GM21717 (cell line): Measurements from ENCODE around the gene ARHGAP32.
"Not testable (repeated sequence)": the region's sequence is repeated elsewhere in the genome, so short reads cannot be mapped to it uniquely, and the experiment has no call there.

ENCODE experiments used
- ATAC-seq: cut with Tn5 transposase; IDR thresholded peaks from one replicate; pipeline ENCODE4 v1.9.1; 2021; ENCODE audit warnings: mild to moderate bottlenecking, moderate library complexity; ENCODE audit not compliant: unreplicated experiment

The ARHGAP32 gene

GRCh38 chr11:128937480-128937879 lies 254.6 kb downstream of the ARHGAP32 start:
- ATAC-seq: no peak

GRCh38 chr11:128936606-128937251 lies 255.4 kb downstream of the ARHGAP32 start:
- no peak for ATAC-seq

GRCh38 chr11:128934926-128935325 lies 257.2 kb downstream of the ARHGAP32 start:
- ATAC-seq: no peak

- ATAC-seq: no peak
Measured at GRCh38 chr11:128934351-128934750, 257.8 kb downstream of the ARHGAP32 start.

GRCh38 chr11:128933481-128934178 lies 258.5 kb downstream of the ARHGAP32 start:
- ATAC-seq: no peak

- no peak for ATAC-seq
Measured at GRCh38 chr11:128931668-128932067, 260.5 kb downstream of the ARHGAP32 start.

- no peak for ATAC-seq
Measured at GRCh38 chr11:128931066-128931465, 261.1 kb downstream of the ARHGAP32 start.

GRCh38 chr11:128929991-128930390 lies 262.1 kb downstream of the ARHGAP32 start:
- ATAC-seq: no peak

GRCh38 chr11:128929468-128929867 lies 262.7 kb downstream of the ARHGAP32 start:
- ATAC-seq: no peak

GRCh38 chr11:128928400-128928799 lies 263.7 kb downstream of the ARHGAP32 start:
- peak; percentile 98 for ATAC-seq

GRCh38 chr11:128927683-128928336 lies 264.3 kb downstream of the ARHGAP32 start:
- no peak for ATAC-seq

GRCh38 chr11:128927108-128927461 lies 265.0 kb downstream of the ARHGAP32 start:
- no peak for ATAC-seq

GRCh38 chr11:128926437-128927107 lies 265.6 kb downstream of the ARHGAP32 start:
- no peak for ATAC-seq

GRCh38 chr11:128926000-128926399 lies 266.1 kb downstream of the ARHGAP32 start:
- ATAC-seq: no peak

- ATAC-seq: no peak
Measured at GRCh38 chr11:128925250-128925600, 266.9 kb downstream of the ARHGAP32 start.

GRCh38 chr11:128924510-128925249 lies 267.4 kb downstream of the ARHGAP32 start:
- ATAC-seq: no peak

- ATAC-seq: no peak
Measured at GRCh38 chr11:128924104-128924503, 268.0 kb downstream of the ARHGAP32 start.

- no peak for ATAC-seq
Measured at GRCh38 chr11:128921793-128922192, 270.3 kb downstream of the ARHGAP32 start.

- ATAC-seq: no peak
Measured at GRCh38 chr11:128920666-128921065, 271.5 kb downstream of the ARHGAP32 start.

GRCh38 chr11:128919635-128920034 lies 272.5 kb downstream of the ARHGAP32 start:
- not testable (repeated sequence) for ATAC-seq

GRCh38 chr11:128919216-128919615 lies 272.9 kb downstream of the ARHGAP32 start:
- no peak for ATAC-seq
